ENCODE measurements around the gene SARDH. TPM values are rescaled to one million over a fixed set of nuclear protein-coding genes. Genes with fewer than 3 reads are reported as not detected.

SARDH gene
- total and polyA plus RNA-seq, 2 of the 13 experiments (the other 11 are each of a cell fraction or from before 2014, with no cell fraction given): 11.6 to 34.9 TPM

GRCh38 chr9:133713150-133713959, 24.8 kb downstream of the SARDH start (continued):
- no peak for TF ChIP-seq ZNF646 (CRISPR knock-in tag; IDR thresholded peaks at IDR 0.05)

- peak overlapping the region; percentile 47 for H3K9ac ChIP-seq (ENCODE audit: insufficient read depth, low read depth, low read length)
- H3K27ac ChIP-seq (ENCODE audit: extremely low read length, insufficient read depth, low read length): peak overlapping the region; percentile 90
- POLR2A ChIA-PET: interaction anchor here (6.2 kb wide), 1 partner anchor 26 kb away, joined by 156 read pairs; the partner anchor contains the start of gene SARDH
- H3K4me2 ChIP-seq (ENCODE audit: low read depth, low read length): peak overlapping the region; percentile 88
- DNase-seq (ENCODE audit: low spot score): no peak
- no peak overlapping the region for H2AFZ ChIP-seq (ENCODE audit: low read length)
- FAIRE-seq: no peak
- intact Hi-C loops (cut with micrococcal nuclease; ENCODE audit: unreplicated experiment) (no loop called here), in situ Hi-C loops (cut with HindIII; ENCODE audit: extremely low pct_ligation_motif_present, low pct_unique_long_range_greater_than_20kb) (no loop called here)
- peak overlapping the region in 1 of 3 experiments; percentile 23; a peak in 1 of 6 replicates for H3K4me3 ChIP-seq (replicated peaks in 1 of 3; ENCODE audit: insufficient read depth in 1 of 3, low read depth in 2 of 3, low read length in 3 of 3)
- no peaks in the 10 kb centered on the region for H3K9me3 ChIP-seq (ENCODE audit: low read length)
- H3K36me3 ChIP-seq (replicated peaks in 1 of 2; ENCODE audit: control insufficient read depth in 1 of 2, insufficient read depth in 2 of 2, low read length in 2 of 2): 0 out of 5 replicates have a peak, but pooled peaks cover 0 to 1% of the 10 kb centered on the region in 2 experiments
- TF ChIP-seq ZNF629 (CRISPR knock-in tag; conservative IDR thresholded peaks at IDR 0.05): peak; percentile 76
- 0 out of 2 replicates have a peak, but pooled peaks have one; percentile 48 for TF ChIP-seq REL (CRISPR knock-in tag; conservative IDR thresholded peaks at IDR 0.05)
- no peak for TF ChIP-seq ZNF75D (CRISPR knock-in tag; IDR thresholded peaks at IDR 0.05; ENCODE audit: borderline replicate concordance)
- no peak for TF ChIP-seq MTERF4 (CRISPR knock-in tag; IDR thresholded peaks at IDR 0.05)
- TF ChIP-seq SKIL (CRISPR knock-in tag; IDR thresholded peaks at IDR 0.05; ENCODE audit: borderline replicate concordance): 0 out of 2 replicates have a peak, but pooled peaks have one; percentile 8
- no peak for TF ChIP-seq PHF20 (CRISPR knock-in tag; IDR thresholded peaks at IDR 0.05)
- TF ChIP-seq AGO2 (optimal IDR thresholded peaks at IDR 0.05; ENCODE audit: low read depth, low read length): peak; percentile 46
- TF ChIP-seq TBX2 (CRISPR knock-in tag; IDR thresholded peaks at IDR 0.05; ENCODE audit: borderline replicate concordance): 0 out of 2 replicates have a peak, but pooled peaks have one; percentile 15
- H3K4me1 ChIP-seq (ENCODE audit: insufficient read depth, low read length): peaks cover 63% of the 10 kb centered on the region
- 96% methylated on average over 13 of the region's 22 CpGs for WGBS (ENCODE audit: low lambda C conversion rate)
- no peaks in the 10 kb centered on the region for H4K20me1 ChIP-seq (ENCODE audit: insufficient read depth, low read length)
- H3K79me2 ChIP-seq (ENCODE audit: insufficient read depth, low read length): no peaks in the 10 kb centered on the region
- no peak for ATAC-seq
- BruUV-seq (replicated peaks): no TSS peak
- no peaks in the 10 kb centered on the region for H3K27me3 ChIP-seq (ENCODE audit: control insufficient read depth in 1 of 2, insufficient read depth in 2 of 2, low read length in 2 of 2)
- CTCF ChIA-PET (ENCODE audit: low intra/inter-chr PET ratio, low total read pairs): interaction anchor here (0.6 kb wide), 1 partner anchor 13 kb away, joined by 3 read pairs; no protein-coding TSS in a partner anchor
These were observed 25.7 kb downstream of the SARDH start for GRCh38 chr9:133712221-133713100.
